HepG2 (cell line): ENCODE measurements around the gene KHNYN. TPM values are rescaled to one million over a fixed set of nuclear protein-coding genes. Genes with fewer than 3 reads are reported as not detected.

Experiments used
- CBX2 ChIP-seq, 2 experiments: fragments of 200-600 bp in 1 of 2; sonication (generic); formaldehyde crosslinking in 1 of 2; IDR thresholded peaks; 2 replicates each; pipeline versions ENCODE4 v1.7.0 to v1.8.1; 2018 to 2022; ENCODE audit warnings: low read depth in 2 of 2, low read length in 1 of 2, mild to moderate bottlenecking in 1 of 2, missing genetic modification reagents in 1 of 2
- DBP ChIP-seq: sonication (generic); formaldehyde crosslinking; IDR thresholded peaks from 2 replicates; pipeline ENCODE4 v1.4.0; 2020; ENCODE audit warnings: missing genetic modification reagents; ENCODE audit errors: not compliant biosample characterization
- FOXP1 ChIP-seq, 2 experiments: fragments of 450-650 bp in 1 of 2; IDR thresholded peaks; 2 replicates each; pipeline ENCODE4 v1.6.1; 2017 to 2018; ENCODE audit warnings: antibody characterized with exemption in 1 of 2
- HMGA1 ChIP-seq: sonication (generic); formaldehyde crosslinking; conservative IDR thresholded peaks from 2 replicates; pipeline ENCODE4 v1.4.0; 2020; ENCODE audit warnings: missing genetic modification reagents
- IKZF1 ChIP-seq: fragments of 450-650 bp; IDR thresholded peaks from 2 replicates; pipeline ENCODE4 v1.7.1; 2016
- KDM5B ChIP-seq: sonication (generic); formaldehyde crosslinking; IDR thresholded peaks from 2 replicates; pipeline ENCODE4 v1.4.0; 2020; ENCODE audit warnings: missing genetic modification reagents, mild to moderate bottlenecking, borderline replicate concordance
- MEIS1 ChIP-seq: sonication (generic); formaldehyde crosslinking; IDR thresholded peaks from 2 replicates; pipeline ENCODE4 v1.9.0; 2021; ENCODE audit warnings: mild to moderate bottlenecking, missing genetic modification reagents, moderate library complexity, borderline replicate concordance
- MTF2 ChIP-seq: sonication (generic); formaldehyde crosslinking; IDR thresholded peaks from 2 replicates; pipeline ENCODE4 v1.5.0; 2020; ENCODE audit warnings: missing genetic modification reagents, borderline replicate concordance
- PHF8 ChIP-seq: sonication (generic); formaldehyde crosslinking; IDR thresholded peaks from 2 replicates; pipeline ENCODE4 v1.5.0; 2020; ENCODE audit warnings: missing genetic modification reagents
- POGZ ChIP-seq: sonication (generic); formaldehyde crosslinking; IDR thresholded peaks from 2 replicates; pipeline ENCODE4 v1.4.0; 2020; ENCODE audit warnings: mild to moderate bottlenecking, missing genetic modification reagents
- PRDM15 ChIP-seq: sonication (generic); formaldehyde crosslinking; IDR thresholded peaks from 2 replicates; pipeline ENCODE4 v1.4.0; 2020; ENCODE audit warnings: missing genetic modification reagents
- SNAI1 ChIP-seq: sonication (generic); formaldehyde crosslinking; IDR thresholded peaks from 2 replicates; pipeline ENCODE4 v1.5.0; 2020; ENCODE audit warnings: mild to moderate bottlenecking, missing genetic modification reagents, borderline replicate concordance
- SYNCRIP ChIP-seq: fragments of 200-400 bp; formaldehyde crosslinking; IDR thresholded peaks from 2 replicates; pipeline ENCODE4 v1.6.1; 2018; ENCODE audit warnings: mild to moderate bottlenecking, low read depth, low read length; ENCODE audit not compliant: insufficient read depth
- TCF7L2 ChIP-seq: IDR thresholded peaks from 2 replicates; pipeline ENCODE4 v1.6.1; 2011; ENCODE audit warnings: mild to moderate bottlenecking, low read depth, low read length, moderate library complexity
- TEAD3 ChIP-seq: optimal IDR thresholded peaks from 2 replicates; pipeline ENCODE3; 2016; ENCODE audit warnings: borderline replicate concordance
- TFDP2 ChIP-seq: sonication (generic); formaldehyde crosslinking; IDR thresholded peaks from 2 replicates; pipeline ENCODE4 v1.4.0; 2020; ENCODE audit warnings: missing genetic modification reagents
- THAP9 ChIP-seq: sonication (generic); formaldehyde crosslinking; IDR thresholded peaks from 2 replicates; pipeline ENCODE4; 2020; ENCODE audit warnings: missing genetic modification reagents, mild to moderate bottlenecking, borderline replicate concordance
- TRIM24 ChIP-seq: sonication (generic); formaldehyde crosslinking; IDR thresholded peaks from 2 replicates; pipeline ENCODE4 v1.8.0; 2022; ENCODE audit warnings: mild to moderate bottlenecking, missing genetic modification reagents
- ZFP37 ChIP-seq: sonication (generic); formaldehyde crosslinking; IDR thresholded peaks from 2 replicates; pipeline ENCODE4 v1.4.0; 2020; ENCODE audit warnings: missing genetic modification reagents, borderline replicate concordance
- ZNF382 ChIP-seq: sonication (generic); formaldehyde crosslinking; IDR thresholded peaks from 2 replicates; pipeline ENCODE4 v1.5.0; 2020; ENCODE audit warnings: missing genetic modification reagents, mild to moderate bottlenecking, borderline replicate concordance
- ZNF44 ChIP-seq: sonication (generic); formaldehyde crosslinking; IDR thresholded peaks from 2 replicates; pipeline ENCODE4 v1.5.1; 2020; ENCODE audit warnings: mild to moderate bottlenecking, missing genetic modification reagents
- ZNF460 ChIP-seq: sonication (generic); formaldehyde crosslinking; IDR thresholded peaks from 2 replicates; pipeline ENCODE4 v1.5.1; 2020; ENCODE audit warnings: missing genetic modification reagents, mild to moderate bottlenecking, borderline replicate concordance
- ZNF569 ChIP-seq: sonication (generic); formaldehyde crosslinking; IDR thresholded peaks from 2 replicates; pipeline ENCODE4 v1.5.0; 2020; ENCODE audit warnings: mild to moderate bottlenecking, missing genetic modification reagents, moderate library complexity, borderline replicate concordance
- polyA plus RNA-seq, 8 experiments: library from polyadenylated mRNA; depleted of rRNA in 3 of 8; stranded (reverse) in 7 of 8; unstranded in 1 of 8; fragments of >200 nt; fragmentation: Illumina TruSeq in 4 of 8; extraction: Trizol in 4 of 8; gene quantifications; 2 replicates each; pipeline versions ENCODE4 v1.2.1 to v1.2.3, GENCODE V29; 2011 to 2016; ENCODE audit warnings: low read depth in 4 of 8, missing spikeins in 1 of 8, mixed read lengths in 1 of 8; ENCODE audit not compliant: insufficient read depth in 1 of 8
- total RNA-seq, 5 experiments: library from RNA; depleted of rRNA; stranded (reverse); fragments of >200 nt; fragmentation: Illumina TruSeq; extraction: Trizol; gene quantifications; 2 replicates each; pipeline ENCODE4 v1.2.3, GENCODE V29; 2016; ENCODE audit warnings: low read depth in 1 of 5

Gene KHNYN
- total and polyA plus RNA-seq, 2 of the 13 experiments (the other 11 are each of a cell fraction or from before 2014, with no cell fraction given): 52.8 to 75.7 TPM

GRCh38 chr14:24441485-24441884 lies 11.7 kb downstream of the KHNYN start (continued):
- no peak for TF ChIP-seq PRDM15 (CRISPR knock-in tag)
- TF ChIP-seq ZNF382 (CRISPR knock-in tag): no peak
- TF ChIP-seq SNAI1 (CRISPR knock-in tag): no peak
- TF ChIP-seq TEAD3 (CRISPR knock-in tag): no peak
- TF ChIP-seq PHF8: no peak
- TF ChIP-seq FOXP1 (IDR thresholded peaks at IDR 0.05): no peak
- TF ChIP-seq FOXP1 (CRISPR knock-in tag; IDR thresholded peaks at IDR 0.05): no peak
- TF ChIP-seq POGZ (CRISPR knock-in tag): no peak
- no peak for TF ChIP-seq DBP (CRISPR knock-in tag)
- TF ChIP-seq KDM5B (CRISPR knock-in tag): no peak
- TF ChIP-seq TCF7L2: no peak
- no peak for TF ChIP-seq MEIS1 (CRISPR knock-in tag)
- no peak for TF ChIP-seq SYNCRIP
- TF ChIP-seq IKZF1: no peak
- no peak for TF ChIP-seq THAP9
- TF ChIP-seq ZFP37 (CRISPR knock-in tag): no peak
- 0 out of 2 replicates have a peak, but pooled peaks have one; percentile 13 for TF ChIP-seq ZNF460 (CRISPR knock-in tag)
- 0 out of 2 replicates have a peak, but pooled peaks have one; percentile 23 for TF ChIP-seq TFDP2
- no peak for TF ChIP-seq ZNF44
- TF ChIP-seq CBX2 (IDR thresholded peaks at IDR 0.05; ENCODE audit: low read depth, low read length): no peak
- TF ChIP-seq CBX2 (CRISPR knock-in tag; IDR thresholded peaks at IDR 0.05; ENCODE audit: low read depth): no peak
- no peak for TF ChIP-seq ZNF569 (CRISPR knock-in tag)
- no peak for TF ChIP-seq TRIM24 (CRISPR knock-in tag)
- no peak for TF ChIP-seq HMGA1 (CRISPR knock-in tag)
- TF ChIP-seq MTF2 (CRISPR knock-in tag): 0 out of 2 replicates have a peak, but pooled peaks have one; percentile 33
